BLaER1 treated with 17β-estradiol and CSF1 and Interleukin-3, amounts not matched to agents 10 nM and 100 nM (cell line): ENCODE measurements around the gene MSANTD1.

Source experiments
- H3K27ac ChIP-seq, 11 experiments: shearing (Covaris generic); formaldehyde crosslinking; 2 replicates each; pipeline ENCODE4 v1.8.1; 2022
- H3K27me3 ChIP-seq, 11 experiments: shearing (Covaris generic); formaldehyde crosslinking; 2 replicates each; pipeline ENCODE4 v1.8.1; 2022
- H3K36me3 ChIP-seq, 11 experiments: shearing (Covaris generic); formaldehyde crosslinking; 2 replicates each; pipeline ENCODE4 v1.8.1; 2022
- H3K4me1 ChIP-seq, 10 experiments: shearing (Covaris generic); formaldehyde crosslinking; 2 replicates each; pipeline ENCODE4 v1.8.1; 2022
- H3K4me2 ChIP-seq, 11 experiments: shearing (Covaris generic); formaldehyde crosslinking; 2 replicates each; pipeline ENCODE4 v1.8.1; 2022
- H3K4me3 ChIP-seq, 10 experiments: shearing (Covaris generic); formaldehyde crosslinking; 2 replicates each; pipeline ENCODE4 v1.8.1; 2022
- H3K9ac ChIP-seq, 11 experiments: shearing (Covaris generic); formaldehyde crosslinking; 2 replicates each; pipeline ENCODE4 v1.8.1; 2022
- H3K9me3 ChIP-seq, 11 experiments: shearing (Covaris generic); formaldehyde crosslinking; replicated peaks in 1 of 11; 2 replicates each; pipeline ENCODE4 v1.8.1; 2022
- H4K20me1 ChIP-seq, 11 experiments: shearing (Covaris generic); formaldehyde crosslinking; 2 replicates each; pipeline ENCODE4 v1.8.1; 2022
- Cebpa-rat ChIP-seq, 11 experiments: shearing (Covaris generic); IDR thresholded peaks; 2 replicates each; pipeline ENCODE4 v1.8.1; 2022

Gene MSANTD1

GRCh38 chr4:3292571-3293400 lies 43.8 kb downstream of the MSANTD1 start, which contains the start of gene RGS12:
RGS12 (plus strand) TSS chr4:3293021; CDS start chr4:3316171, 23,150 bp downstream.
- H3K4me1 ChIP-seq = peaks cover 40 to 89% (median 79%) of the 10 kb centered on the region in 10 experiments
- peak within 1 kb of the TSS; percentile 61 to 97 (median 91); a peak in 21 of 22 replicates for H3K27ac ChIP-seq
- peaks cover 9 to 49% (median 35%) of the 10 kb centered on the region in 11 experiments; a peak in 17 of 22 replicates for H4K20me1 ChIP-seq
- peaks cover 0 to 25% (median 21%) of the 10 kb centered on the region in 11 experiments; a peak in 16 of 22 replicates for H3K36me3 ChIP-seq
- peaks cover 0 to 21% (median 13%) of the 10 kb centered on the region in 11 experiments; a peak in 17 of 22 replicates for H3K9me3 ChIP-seq
- H3K4me2 ChIP-seq = peak within 1 kb of the TSS; percentile 92 to 100 (median 98)
- H3K4me3 ChIP-seq = peak within 1 kb of the TSS; percentile 71 to 90 (median 82)
- H3K27me3 ChIP-seq = peaks cover 0 to 10% (median 0%) of the 10 kb centered on the region in 11 experiments; a peak in 4 of 22 replicates
- H3K9ac ChIP-seq = peak within 1 kb of the TSS; percentile 88 to 98 (median 95)
- TF ChIP-seq Cebpa-rat (IDR thresholded peaks at IDR 0.05) = no peak

DNA sequence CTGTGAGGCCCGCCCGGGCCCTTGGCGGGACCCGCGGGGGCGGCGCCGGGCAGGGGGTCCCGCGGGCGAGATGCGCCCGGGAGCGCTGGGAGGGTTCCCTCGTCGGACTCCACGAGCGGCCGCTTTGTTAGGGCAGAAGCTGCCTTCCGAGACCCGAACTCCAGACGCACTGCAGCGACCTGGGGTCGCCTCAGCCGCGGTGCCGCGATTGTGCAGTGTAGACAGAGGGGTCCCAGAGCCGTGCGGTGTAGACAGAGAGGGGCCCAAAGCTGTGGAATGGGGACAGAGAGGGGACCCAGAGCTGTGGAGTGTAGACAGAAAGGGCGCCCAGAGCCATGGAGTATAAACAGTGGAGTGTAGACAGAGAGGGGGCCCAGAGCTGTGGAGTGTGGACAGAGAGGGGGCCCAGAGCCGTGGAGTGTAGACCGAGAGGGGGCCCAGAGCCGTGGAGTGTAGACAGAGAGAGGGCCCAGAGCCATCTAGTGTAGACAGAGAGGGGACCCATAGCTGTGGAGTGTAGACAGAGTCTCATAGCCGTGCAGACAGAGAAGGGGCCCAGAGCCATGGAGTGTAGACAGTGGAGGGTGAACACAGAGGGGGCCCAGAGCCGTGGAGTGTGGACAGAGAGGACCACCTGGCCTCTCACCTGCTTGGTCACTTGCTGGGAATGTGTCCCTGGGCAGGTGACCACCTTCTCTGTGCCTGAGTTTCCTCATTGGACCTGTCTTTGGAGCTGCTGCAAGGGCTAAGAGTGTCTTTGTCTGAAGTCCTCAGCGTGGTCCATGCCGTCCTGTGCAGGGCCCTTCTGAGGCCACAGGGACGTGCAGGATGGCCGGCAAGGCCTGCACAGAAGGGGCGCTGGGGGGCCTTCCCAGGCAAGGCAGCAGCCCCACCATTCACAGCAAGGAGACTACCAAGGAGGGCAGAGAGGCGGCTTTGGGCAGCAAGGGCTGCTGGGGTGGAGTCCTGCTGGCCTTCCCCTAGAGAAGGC lies 44.7 kb downstream of the MSANTD1 start:
- H3K4me3 ChIP-seq = peak overlapping the region; percentile 71 to 90 (median 82)
- peaks cover 17 to 56% (median 42%) of the 10 kb centered on the region in 11 experiments; a peak in 18 of 22 replicates for H4K20me1 ChIP-seq
- no peak for TF ChIP-seq Cebpa-rat (IDR thresholded peaks at IDR 0.05)

GRCh38 chr4:3294401-3295241 lies 45.7 kb downstream of the MSANTD1 start:
- H3K4me1 ChIP-seq = peaks cover 33 to 89% (median 79%) of the 10 kb centered on the region in 10 experiments
- H3K9me3 ChIP-seq = peaks cover 0 to 27% (median 18%) of the 10 kb centered on the region in 11 experiments; a peak in 17 of 22 replicates
- peak overlapping the region; percentile 88 to 98 (median 95); a peak in 21 of 22 replicates for H3K9ac ChIP-seq
- peaks cover 0 to 30% (median 21%) of the 10 kb centered on the region in 11 experiments; a peak in 16 of 22 replicates for H3K36me3 ChIP-seq
- peak overlapping the region; percentile 71 to 90 (median 82) for H3K4me3 ChIP-seq
- H3K27me3 ChIP-seq = no peaks in the 10 kb centered on the region
- peak overlapping the region in 9 of 11 experiments; percentile 84 to 96 (median 92); a peak in 17 of 22 replicates for H3K27ac ChIP-seq
- no peak for TF ChIP-seq Cebpa-rat (IDR thresholded peaks at IDR 0.05)
- H4K20me1 ChIP-seq = peaks cover 23 to 62% (median 51%) of the 10 kb centered on the region in 11 experiments; a peak in 20 of 22 replicates
- peak overlapping the region; percentile 92 to 100 (median 97) for H3K4me2 ChIP-seq

More for the DNA sequence above, 44.7 kb downstream of the MSANTD1 start:
- H3K36me3 ChIP-seq = peaks cover 0 to 30% (median 21%) of the 10 kb centered on the region in 11 experiments; a peak in 16 of 22 replicates
- peaks cover 0 to 27% (median 18%) of the 10 kb centered on the region in 11 experiments; a peak in 17 of 22 replicates for H3K9me3 ChIP-seq
- H3K4me1 ChIP-seq = peaks cover 31 to 89% (median 78%) of the 10 kb centered on the region in 10 experiments
- peak overlapping the region; percentile 61 to 96 (median 91); a peak in 21 of 22 replicates for H3K27ac ChIP-seq
- H3K27me3 ChIP-seq = peaks cover 0 to under 1% (median 0%) of the 10 kb centered on the region in 11 experiments; a peak in 1 of 22 replicates
- peak overlapping the region; percentile 88 to 98 (median 95) for H3K9ac ChIP-seq
- peak overlapping the region; percentile 92 to 100 (median 97) for H3K4me2 ChIP-seq

GRCh38 chr4:3295837-3296624 lies 47.1 kb downstream of the MSANTD1 start:
- H4K20me1 ChIP-seq = peaks cover 30 to 76% (median 65%) of the 10 kb centered on the region in 11 experiments; a peak in 20 of 22 replicates
- no peaks in the 10 kb centered on the region for H3K27me3 ChIP-seq
- peak overlapping the region; percentile 7 to 100 (median 96); a peak in 17 of 22 replicates for H3K4me2 ChIP-seq
- H3K9ac ChIP-seq = no peak overlapping the region; a peak in 3 of 22 replicates
- no peak for TF ChIP-seq Cebpa-rat (IDR thresholded peaks at IDR 0.05)
- H3K9me3 ChIP-seq = peaks cover 0 to 27% (median 18%) of the 10 kb centered on the region in 11 experiments; a peak in 17 of 22 replicates
- no peak overlapping the region for H3K4me3 ChIP-seq
- H3K27ac ChIP-seq = peak overlapping the region in 4 of 11 experiments; percentile 4 to 40 (median 29); a peak in 3 of 22 replicates
- peaks cover 0 to 30% (median 21%) of the 10 kb centered on the region in 11 experiments; a peak in 16 of 22 replicates for H3K36me3 ChIP-seq
- H3K4me1 ChIP-seq = peaks cover 47 to 89% (median 79%) of the 10 kb centered on the region in 10 experiments

- no peak overlapping the region for H3K4me3 ChIP-seq
- H4K20me1 ChIP-seq = peaks cover 30 to 83% (median 72%) of the 10 kb centered on the region in 11 experiments; a peak in 20 of 22 replicates
These were observed 47.7 kb downstream of the MSANTD1 start for GRCh38 chr4:3296651-3297050.

DNA sequence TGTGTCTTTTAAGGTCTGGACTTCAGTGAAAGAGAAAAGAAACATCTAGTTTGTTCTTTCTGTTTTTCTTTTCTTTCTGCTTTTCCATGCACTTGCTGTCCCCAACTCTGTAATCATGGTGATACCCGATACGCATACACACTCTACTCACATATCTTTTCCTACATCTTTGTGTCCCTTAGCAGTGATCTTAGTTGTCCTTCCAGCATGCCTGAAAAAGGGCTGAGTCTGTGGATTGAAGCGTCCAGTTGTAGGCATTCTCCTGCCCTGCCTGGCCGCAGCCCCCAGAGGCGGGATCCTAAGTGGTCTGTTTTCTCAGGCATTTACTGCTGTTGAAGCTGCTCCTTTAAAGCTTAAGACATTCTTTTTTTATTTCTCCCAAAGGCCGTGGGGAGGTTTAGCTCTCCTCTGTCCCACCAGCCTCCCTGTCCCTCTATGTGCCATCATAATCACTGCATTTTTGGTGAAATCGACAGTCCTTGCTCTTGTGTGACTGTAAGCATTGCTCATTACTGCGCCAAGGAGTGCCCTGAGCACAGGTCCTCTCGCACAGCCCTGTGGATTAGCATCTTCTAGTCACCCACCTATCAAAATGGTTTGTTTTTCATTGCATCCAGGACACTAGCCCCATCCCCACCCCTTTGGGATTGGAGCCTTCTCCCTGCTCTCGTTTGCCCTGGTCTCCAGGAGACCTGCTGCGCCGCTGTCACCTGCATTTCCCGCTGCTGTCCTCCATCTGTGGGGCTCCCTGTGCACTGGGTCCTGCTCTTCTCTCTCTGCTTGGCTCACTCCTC lies 48.3 kb downstream of the MSANTD1 start:
- Histone ChIP-seq H3K9me3 (peaks cover 0 to 27% (median 18%) of the 10 kb centered on the region in 11 experiments; a peak in 17 of 22 replicates), H3K36me3 (peaks cover 0 to 30% (median 21%) of the 10 kb centered on the region in 11 experiments; a peak in 16 of 22 replicates), H4K20me1 (peaks cover 30 to 88% (median 77%) of the 10 kb centered on the region in 11 experiments; a peak in 20 of 22 replicates), H3K27ac (no peak overlapping the region), H3K4me3 (no peak overlapping the region; a peak in 2 of 20 replicates), H3K4me1 (peaks cover 51 to 89% (median 79%) of the 10 kb centered on the region in 10 experiments), H3K4me2 (peak overlapping the region in 7 of 11 experiments; percentile 15 to 100 (median 97); a peak in 11 of 22 replicates), H3K27me3 (no peaks in the 10 kb centered on the region), H3K9ac (no peak overlapping the region)
- no peak for TF ChIP-seq Cebpa-rat (IDR thresholded peaks at IDR 0.05)

More at GRCh38 chr4:3296651-3297050, 47.7 kb downstream of the MSANTD1 start:
- Histone ChIP-seq H3K9ac (no peak overlapping the region), H3K27ac (no peak overlapping the region), H3K4me1 (peaks cover 48 to 89% (median 79%) of the 10 kb centered on the region in 10 experiments), H3K27me3 (no peaks in the 10 kb centered on the region), H3K36me3 (peaks cover 0 to 30% (median 21%) of the 10 kb centered on the region in 11 experiments; a peak in 16 of 22 replicates), H3K4me2 (peak overlapping the region in 7 of 11 experiments; percentile 15 to 100 (median 97); a peak in 13 of 22 replicates), H3K9me3 (peaks cover 0 to 27% (median 18%) of the 10 kb centered on the region in 11 experiments; a peak in 17 of 22 replicates)
- TF ChIP-seq Cebpa-rat (IDR thresholded peaks at IDR 0.05) = no peak
